ENCODE data around the gene SLC2A6. TPM values are rescaled to one million over a fixed set of nuclear protein-coding genes. Genes with fewer than 3 reads are reported as not detected.

The SLC2A6 gene
- total RNA-seq, 4 donors from 2014 or later: 1.1 to 3.8 (median 2.5) TPM

GRCh38 chr9:133485531-133486260, 6.8 kb upstream of the SLC2A6 start:
- no peak for DNase-seq
- Histone ChIP-seq H3K27me3 (no peaks in the 10 kb centered on the region), H3K9me3 (no peaks in the 10 kb centered on the region), H3K27ac (no peak overlapping the region), H3K36me3 (no peaks in the 10 kb centered on the region), H3K4me1 (peaks cover 0 to 9% of the 10 kb centered on the region in 2 donors), H3K4me3 (replicated peaks in 1 of 3) (no peak overlapping the region)
- intact Hi-C loops (cut with DNase I): loop anchor here (2.0 to 10.0 kb wide), 3 partner anchors 75 to 298 kb away; partner anchors contain the start of genes SURF1 and SURF2
- TF ChIP-seq POLR2A (IDR thresholded peaks at IDR 0.05) (no peak), CTCF (IDR thresholded peaks at IDR 0.05) (no peak)
- 59 to 74% methylated on average over 5 to 18 of the region's 25 CpGs for WGBS, 2 donors

- peaks cover 0 to 9% of the 10 kb centered on the region in 2 donors for H3K4me1 ChIP-seq
- intact Hi-C loops (cut with DNase I): loop anchor here (2.0 to 10.0 kb wide), 3 partner anchors 74 to 298 kb away; partner anchors contain the start of genes SURF1 and SURF2
- TF ChIP-seq POLR2A (IDR thresholded peaks at IDR 0.05) (no peak), CTCF (IDR thresholded peaks at IDR 0.05) (no peak)
- DNase-seq: no peak
- WGBS, 2 donors: 51 to 57% methylated on average over 9 to 17 of the region's 22 CpGs
- no peaks in the 10 kb centered on the region for H3K27me3 ChIP-seq
- H3K27ac ChIP-seq: no peak overlapping the region
- H3K4me3 ChIP-seq (replicated peaks in 1 of 3): no peak overlapping the region
- H3K9me3 ChIP-seq: no peaks in the 10 kb centered on the region
- H3K36me3 ChIP-seq: no peaks in the 10 kb centered on the region
These were observed 6.0 kb upstream of the SLC2A6 start for GRCh38 chr9:133484671-133485437.

- TF ChIP-seq CTCF (IDR thresholded peaks at IDR 0.05): no peak
- no peak for TF ChIP-seq POLR2A (IDR thresholded peaks at IDR 0.05)
- no peak overlapping the region for H3K4me3 ChIP-seq (replicated peaks in 1 of 3)
- no peaks in the 10 kb centered on the region for H3K27me3 ChIP-seq
- H3K36me3 ChIP-seq: no peaks in the 10 kb centered on the region
- 85 to 86% methylated on average over 9 of the region's 9 CpGs for WGBS, 2 donors
- intact Hi-C loops (cut with DNase I): loop anchor here (2.0 to 10.0 kb wide), 2 partner anchors 73 to 129 kb away; partner anchors contain the start of genes SURF1 and SURF2
- no peak for DNase-seq
- H3K4me1 ChIP-seq: peaks cover 5 to 18% of the 10 kb centered on the region in 2 donors
- no peak overlapping the region for H3K27ac ChIP-seq
- H3K9me3 ChIP-seq: no peaks in the 10 kb centered on the region
These were observed 4.7 kb upstream of the SLC2A6 start for GRCh38 chr9:133483611-133484010.

- no peak for TF ChIP-seq CTCF (IDR thresholded peaks at IDR 0.05)
- no peak for TF ChIP-seq POLR2A (IDR thresholded peaks at IDR 0.05)
- Histone ChIP-seq H3K27me3 (no peaks in the 10 kb centered on the region), H3K36me3 (no peaks in the 10 kb centered on the region), H3K4me1 (peaks cover 5 to 13% of the 10 kb centered on the region in 2 donors), H3K27ac (peak overlapping the region in 1 of 3 donors; percentile 59), H3K9me3 (no peaks in the 10 kb centered on the region), H3K4me3 (replicated peaks in 1 of 3) (peak overlapping the region in 1 of 3 donors; percentile 41)
- intact Hi-C loops (cut with DNase I): no loop called here
- no peak for DNase-seq
- 52 to 54% methylated on average over 9 to 13 of the region's 17 CpGs for whole genome bisulfite sequencing, 2 donors
These were observed 678 bp downstream of the SLC2A6 start for GRCh38 chr9:133477992-133478850.
